M059J (cell line): ENCODE results near the gene OCIAD1. TPM values are rescaled to one million over a fixed set of nuclear protein-coding genes. Genes with fewer than 3 reads are reported as not detected.
"Not testable (repeated sequence)": the region's sequence is repeated elsewhere in the genome, so short reads cannot be mapped to it uniquely, and the experiment has no call there.

Source experiments
- DNase-seq: peaks from one replicate; pipeline ENCODE4 v3.0.0-alpha.2; 2012; ENCODE audit warnings: low read depth
- total RNA-seq: library from RNA; depleted of rRNA; stranded (reverse); fragments of >200 nt; shearing (Covaris generic); gene quantifications from 2 replicates; pipeline ENCODE4 v1.2.3, GENCODE V29; 2014

The OCIAD1 gene
- total RNA-seq, 1 experiment from 2014 or later: 165 TPM

GRCh38 chr4:48816971-48817370 is 13.9 kb upstream of the OCIAD1 start:
- DNase-seq: no peak

GRCh38 chr4:48821431-48821830 is 9.5 kb upstream of the OCIAD1 start:
- DNase-seq: not testable (repeated sequence)

GRCh38 chr4:48827622-48828021 is 3.3 kb upstream of the OCIAD1 start:
- no peak for DNase-seq

- peak; percentile 19 for DNase-seq
Observed at GRCh38 chr4:48831532-48832030, 693 bp downstream of the OCIAD1 start.

DNA sequence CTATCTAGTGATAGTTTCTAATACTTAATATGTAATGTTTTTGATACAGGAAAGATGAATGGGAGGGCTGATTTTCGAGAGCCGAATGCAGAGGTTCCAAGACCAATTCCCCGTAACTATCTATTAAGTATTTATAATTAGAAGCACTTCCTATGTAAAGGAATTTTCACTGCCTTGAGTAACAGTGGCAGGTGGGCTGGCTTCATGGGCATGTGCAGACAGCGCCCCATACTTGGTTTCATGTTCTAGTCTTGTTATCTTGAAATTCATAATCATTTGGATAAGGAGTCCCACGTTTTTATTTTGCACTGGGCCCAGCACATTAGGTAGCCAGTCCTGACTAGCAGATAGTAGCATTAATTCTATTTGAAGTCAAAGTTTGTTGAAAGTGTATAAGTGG is 1.7 kb downstream of the OCIAD1 start:
- no peak for DNase-seq

GRCh38 chr4:48836658-48837057 is 5.8 kb downstream of the OCIAD1 start:
- no peak for DNase-seq

GRCh38 chr4:48841045-48841827 is 10.3 kb downstream of the OCIAD1 start:
- DNase-seq: no peak

DNA sequence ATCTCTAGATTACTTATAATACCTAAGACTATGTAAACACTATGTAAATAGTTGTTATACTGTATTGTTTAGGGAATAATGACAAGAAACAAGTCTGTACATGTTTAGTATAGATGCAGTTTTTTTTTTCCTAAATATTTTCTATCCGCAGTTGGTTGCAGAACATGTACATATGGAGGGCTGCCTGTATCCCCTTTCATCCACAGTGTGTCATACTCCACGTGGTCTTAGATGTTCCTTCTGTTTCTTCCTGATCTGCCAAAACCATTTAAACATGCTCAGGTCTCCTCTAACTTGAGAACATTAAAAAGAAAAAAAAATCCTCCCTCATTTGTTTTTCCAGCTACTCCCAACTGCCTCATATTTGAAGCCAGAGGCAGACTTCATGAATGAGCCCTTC is 14.0 kb downstream of the OCIAD1 start:
- DNase-seq: no peak

GRCh38 chr4:48848799-48849198 is 17.9 kb downstream of the OCIAD1 start:
- not testable (repeated sequence) for DNase-seq

GRCh38 chr4:48851651-48852050 is 20.8 kb downstream of the OCIAD1 start:
- DNase-seq: no peak

DNA sequence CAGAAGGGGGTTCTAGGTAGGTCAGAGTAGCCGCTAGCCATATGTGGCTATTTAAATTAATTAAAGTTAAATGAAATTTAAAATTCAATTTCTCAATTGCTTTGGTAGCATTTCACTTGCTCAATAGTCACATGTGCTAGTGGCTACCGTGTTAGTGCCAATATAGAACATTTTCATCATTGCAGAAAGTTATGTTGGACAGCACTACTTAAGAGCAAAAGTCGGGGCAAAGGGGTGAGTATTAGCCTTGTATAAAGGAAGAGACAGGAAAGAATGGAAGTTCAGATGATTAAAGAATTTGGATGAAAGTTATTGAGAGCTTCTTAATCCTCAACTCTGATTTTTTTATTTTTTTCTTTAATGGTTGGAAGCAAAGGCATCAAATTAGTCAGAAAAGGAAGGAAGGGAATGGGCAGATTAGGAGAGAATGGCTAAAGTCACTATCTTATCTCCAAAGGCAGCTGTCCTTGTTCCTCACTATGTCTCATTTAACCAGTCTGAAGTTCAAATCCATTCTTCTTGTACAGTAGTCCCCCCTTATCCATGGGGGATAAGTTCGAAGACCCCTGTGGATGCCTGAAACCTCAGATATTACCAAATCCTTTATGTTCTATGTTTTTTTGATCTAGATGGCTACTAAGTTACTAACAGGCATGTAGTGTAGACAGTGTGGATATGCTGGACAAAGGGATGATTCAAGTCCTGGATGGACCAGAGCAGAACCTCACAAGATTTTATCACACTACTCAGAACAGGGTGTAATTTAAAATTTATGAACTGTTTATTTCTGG is 22.9 kb downstream of the OCIAD1 start:
- DNase-seq: no peak

- DNase-seq: no peak
Observed at GRCh38 chr4:48854395-48854683, 23.5 kb downstream of the OCIAD1 start.

- DNase-seq: no peak
Observed at GRCh38 chr4:48854982-48855381, 24.1 kb downstream of the OCIAD1 start.

- peak; percentile 28 for DNase-seq
Observed at GRCh38 chr4:48858130-48858529, 27.2 kb downstream of the OCIAD1 start.

DNA sequence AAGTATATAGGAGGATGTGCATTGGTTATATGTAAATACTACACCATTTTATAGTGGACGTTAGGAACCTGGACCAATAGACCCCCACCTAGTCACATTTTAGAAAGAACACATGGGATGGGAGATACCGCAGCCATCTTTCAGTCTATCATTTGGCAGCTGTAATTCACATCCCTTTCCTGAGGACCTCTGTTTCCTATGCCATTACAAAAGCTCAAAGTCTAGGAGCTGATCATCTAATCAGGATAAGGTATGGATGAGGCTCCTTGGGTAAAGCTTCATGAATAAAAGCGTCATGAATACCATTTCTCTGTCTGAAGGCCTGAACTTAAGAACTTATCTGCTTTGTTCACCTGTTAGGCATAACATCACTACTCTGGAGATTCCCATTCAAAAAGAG is 31.1 kb downstream of the OCIAD1 start:
- DNase-seq: no peak

- no peak for DNase-seq
Observed at GRCh38 chr4:48862661-48863060, 31.8 kb downstream of the OCIAD1 start.

DNA sequence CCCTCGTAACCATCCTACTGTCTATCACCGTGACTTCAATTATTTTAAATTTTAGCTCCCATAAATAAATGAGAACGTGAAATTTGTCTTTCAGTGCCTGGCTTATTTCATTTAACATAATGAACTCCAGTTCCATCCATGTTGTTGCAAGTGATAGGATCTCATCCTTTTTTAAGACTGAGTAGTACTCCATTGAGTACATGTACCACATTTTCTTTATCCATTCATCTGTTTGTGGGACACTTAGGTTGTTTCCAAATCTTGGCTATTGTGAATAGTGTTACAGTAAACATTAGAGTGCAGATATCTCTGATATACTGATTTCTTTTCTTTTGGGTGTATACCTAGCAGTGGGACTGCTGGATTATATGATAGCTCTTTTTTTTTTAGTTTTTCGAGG is 32.8 kb downstream of the OCIAD1 start:
- no peak for DNase-seq

- DNase-seq: not testable (repeated sequence)
Observed at GRCh38 chr4:48864696-48865095, 33.8 kb downstream of the OCIAD1 start.

DNA sequence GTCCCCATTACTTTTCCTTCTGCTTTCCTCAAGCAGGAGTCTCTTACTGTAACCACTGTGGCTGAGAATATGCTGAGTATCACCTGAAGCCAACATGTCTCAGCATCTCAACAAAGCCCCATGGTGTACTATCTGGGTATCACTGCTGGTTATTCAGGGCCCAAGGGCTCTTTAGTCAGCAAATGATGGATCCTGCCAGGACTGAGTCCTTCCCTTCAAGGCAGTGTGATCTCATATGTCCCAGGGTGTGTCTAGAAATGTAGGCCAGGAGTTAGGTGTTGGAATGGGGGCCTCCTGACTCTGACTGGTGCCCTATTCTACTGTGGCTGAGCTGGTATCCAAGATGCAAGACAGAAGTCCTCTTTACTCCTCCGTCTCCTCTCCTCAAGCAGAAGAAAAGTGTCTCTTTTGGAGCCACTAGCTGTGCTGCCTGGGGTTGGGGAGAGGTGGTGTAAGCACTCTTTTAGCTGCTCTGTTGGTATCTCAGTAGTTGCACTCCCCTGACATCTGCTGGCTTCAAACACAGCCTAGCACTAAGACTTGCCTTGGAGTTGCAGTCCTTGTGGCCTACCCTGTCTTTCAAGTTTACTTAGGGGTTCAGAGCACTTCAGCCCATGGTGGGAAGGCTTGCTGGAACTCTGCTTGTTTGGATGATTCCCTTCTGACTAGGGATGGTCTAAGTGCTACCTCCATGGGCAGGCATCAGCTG is 47.1 kb downstream of the OCIAD1 start:
- no peak for DNase-seq

DNA sequence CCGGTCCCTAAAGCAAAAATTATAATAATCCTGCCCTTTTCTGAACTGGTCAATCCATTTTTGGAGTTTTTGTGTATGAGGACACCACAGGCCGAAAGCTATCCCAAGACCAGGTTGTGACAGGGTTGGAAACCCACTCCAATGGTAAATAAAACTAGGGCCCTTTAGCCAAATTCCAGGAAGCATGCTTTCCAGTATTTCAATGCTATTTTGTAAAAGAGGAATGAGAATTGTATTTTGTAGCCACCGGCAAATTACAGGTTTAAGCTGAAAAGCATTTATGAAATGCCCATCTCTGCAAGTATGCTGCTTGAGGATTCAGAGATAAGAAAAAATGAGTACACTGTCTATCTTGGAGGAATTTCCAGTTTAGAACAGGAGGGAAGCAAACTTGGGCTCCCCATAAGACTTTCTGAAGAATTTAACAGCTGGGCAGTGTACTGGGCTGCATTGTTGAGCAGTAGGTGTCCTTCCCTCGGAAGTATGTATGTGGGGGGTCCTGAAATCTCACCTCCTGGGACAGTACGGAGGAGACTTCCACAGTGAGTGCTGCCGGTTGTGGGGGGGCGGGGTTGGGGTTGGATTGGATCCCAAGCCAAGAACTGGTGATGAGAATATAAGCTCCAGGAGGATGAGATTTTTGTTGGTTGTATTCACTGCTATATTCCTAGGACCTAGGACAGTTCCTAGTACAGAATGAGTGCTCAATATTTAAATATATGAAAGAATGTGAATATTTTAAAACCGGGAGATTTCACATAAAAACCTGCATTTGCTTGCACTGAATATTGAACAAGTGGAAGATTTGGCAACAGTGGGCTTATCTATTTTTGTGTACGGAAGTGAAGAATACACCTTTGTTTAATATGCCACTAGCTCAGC is 48.9 kb downstream of the OCIAD1 start:
- no peak for DNase-seq

GRCh38 chr4:48881646-48882045 is 50.8 kb downstream of the OCIAD1 start:
- DNase-seq: not testable (repeated sequence)
